Lung (tissue), 12 donors: Measurements from ENCODE around the gene FAF2. TPM values are rescaled to one million over a fixed set of nuclear protein-coding genes. Genes with fewer than 3 reads are reported as not detected.
A peak's percentile ranks its signal among the peaks of the same experiment; 100 is the strongest.

ENCODE experiments used
- ATAC-seq: fragments of 200-7000 bp; cut with Tn5 transposase; one replicate; pipeline ENCODE4 v1.9.1; 2020; ENCODE audit warnings: moderate number of reproducible peaks; ENCODE audit not compliant: insufficient read depth, low FRiP score
- DNase-seq, 3 donors: peaks; one replicate each; pipeline ENCODE4 v3.0.0-alpha.2; 2013 to 2017
- H3K27ac ChIP-seq, 2 donors: one replicate each; pipeline ENCODE4 v1.5.1; 2013; ENCODE audit warnings: mild to moderate bottlenecking in 2 of 2, moderate library complexity in 2 of 2, control low read depth in 1 of 2, inconsistent platforms in 1 of 2, low read depth in 1 of 2, low read length in 1 of 2
- H3K27me3 ChIP-seq, 3 donors: one replicate each; pipeline ENCODE4 v1.5.1; 2013; ENCODE audit warnings: low read length in 2 of 3; ENCODE audit not compliant: control insufficient read depth in 3 of 3, insufficient read depth in 3 of 3
- H3K36me3 ChIP-seq, 4 donors: one replicate each; pipeline ENCODE4 v1.5.1; 2013; ENCODE audit warnings: low read length in 4 of 4, mild to moderate bottlenecking in 1 of 4, moderate library complexity in 1 of 4; ENCODE audit not compliant: control insufficient read depth in 4 of 4, insufficient read depth in 4 of 4
- H3K4me1 ChIP-seq, 5 donors: one replicate each; pipeline ENCODE4 v1.5.1; 2013; ENCODE audit warnings: low read length in 5 of 5, mild to moderate bottlenecking in 2 of 5, moderate library complexity in 1 of 5; ENCODE audit not compliant: control insufficient read depth in 5 of 5, insufficient read depth in 5 of 5
- H3K4me3 ChIP-seq: one replicate; pipeline ENCODE4 v1.5.1; 2013; ENCODE audit warnings: mild to moderate bottlenecking, control low read depth, moderate library complexity
- H3K9ac ChIP-seq, 2 donors: one replicate each; pipeline ENCODE4 v1.5.1; 2013; ENCODE audit warnings: low read length in 2 of 2, control low read depth in 1 of 2; ENCODE audit not compliant: insufficient read depth in 1 of 2
- H3K9me3 ChIP-seq, 4 donors: one replicate each; pipeline ENCODE4 v1.5.1; 2013; ENCODE audit warnings: low read length in 3 of 4, mild to moderate bottlenecking in 1 of 4, moderate library complexity in 1 of 4; ENCODE audit not compliant: control insufficient read depth in 4 of 4, insufficient read depth in 3 of 4
- CTCF ChIP-seq: IDR thresholded peaks from 2 replicates; pipeline ENCODE4 v1.5.1; 2012; ENCODE audit warnings: mild to moderate bottlenecking; ENCODE audit errors: control extremely low read depth, extremely low read depth
- WGBS, 2 donors: extraction: QIAGEN DNeasy Blood & Tissue Kit; methylation state at CpG; one replicate each; pipeline ENCODE4 v1.1.7; 2013; 5-methylcytosine and 5-hydroxymethylcytosine counted together
- polyA plus RNA-seq, 2 donors: library from polyadenylated mRNA; stranded (reverse); fragments of 200-250 nt; gene quantifications; one replicate each; pipeline ENCODE4 v1.2.1, GENCODE V29; 2013
- total RNA-seq, 2 donors: library from RNA; depleted of rRNA in 1 of 2; stranded (reverse); fragments of >200 nt in 1 of 2; gene quantifications; one replicate each; pipeline ENCODE4 v1.2.1, GENCODE V29; 2014 to 2021
- donor health status: control.
- donor health status: control.
- donor health status: Bipolar disorder and iron deficiency.
- donor health status: healthy.
- donor health status: DM: yes; HTN: yes; CAD: no.

Gene FAF2
- total and polyA plus RNA-seq, 4 donors = 12.5 to 40.1 (median 26.6) TPM

- H3K4me1 ChIP-seq = peaks cover 0 to 19% (median 2%) of the 10 kb centered on the region in 5 donors
- DNase-seq (no peak), ATAC-seq (no peak)
- peaks cover 0 to 3% (median 0%) of the 10 kb centered on the region in 3 donors for H3K27me3 ChIP-seq
- H3K4me3 ChIP-seq = no peak overlapping the region
- TF ChIP-seq CTCF = no peak
- H3K36me3 ChIP-seq = peaks cover 0 to 6% (median 0%) of the 10 kb centered on the region in 4 donors
- H3K9ac ChIP-seq = no peak overlapping the region
- H3K9me3 ChIP-seq = no peaks in the 10 kb centered on the region
- no peak overlapping the region for H3K27ac ChIP-seq
- 84 to 85% methylated on average over 9 of the region's 9 CpGs for WGBS, 2 donors
These were observed 2.0 kb upstream of the FAF2 start for GRCh38 chr5:176446028-176446665.

- H3K27me3 ChIP-seq = no peaks in the 10 kb centered on the region
- WGBS, 2 donors = 14 to 17% methylated on average over 27 of the region's 27 CpGs
- no peak for ATAC-seq
- no peak for TF ChIP-seq CTCF
- DNase-seq = peak in 1 of 3 donors; percentile 14
- H3K36me3 ChIP-seq = peaks cover 0 to 6% (median 0%) of the 10 kb centered on the region in 4 donors
- peak overlapping the region; percentile 94 to 98 for H3K9ac ChIP-seq
- H3K4me3 ChIP-seq = peak overlapping the region; percentile 60
- peaks cover 0 to 19% (median 2%) of the 10 kb centered on the region in 5 donors for H3K4me1 ChIP-seq
- H3K9me3 ChIP-seq = no peaks in the 10 kb centered on the region
- peak overlapping the region; percentile 91 to 96 for H3K27ac ChIP-seq
These were observed 1.1 kb upstream of the FAF2 start for GRCh38 chr5:176446884-176447590.

- no peak for DNase-seq
- WGBS, 2 donors = 0 to 1% methylated on average over 34 of the region's 34 CpGs
- H3K4me3 ChIP-seq = peak overlapping the region; percentile 60
- H3K27me3 ChIP-seq = no peaks in the 10 kb centered on the region
- ATAC-seq = peak; percentile 14
- H3K4me1 ChIP-seq = peaks cover 0 to 22% (median 2%) of the 10 kb centered on the region in 5 donors
- H3K9ac ChIP-seq = peak overlapping the region; percentile 94 to 98
- H3K9me3 ChIP-seq = no peaks in the 10 kb centered on the region
- H3K27ac ChIP-seq = peak overlapping the region; percentile 91 to 96
- peaks cover 0 to 6% (median 2%) of the 10 kb centered on the region in 4 donors for H3K36me3 ChIP-seq
- no peak for TF ChIP-seq CTCF
These were observed 601 bp upstream of the FAF2 start for GRCh38 chr5:176447591-176447977.
